Fibroblast of lung (primary cell): ENCODE data around the gene SNPH. TPM values are rescaled to one million over a fixed set of nuclear protein-coding genes. Genes with fewer than 3 reads are reported as not detected.
A peak's percentile ranks its signal among the peaks of the same experiment; 100 is the strongest.

Source experiments
- DNase-seq, 2 donors: peaks; one replicate each; pipeline versions ENCODE4 v3.0.0 to v3.0.0-alpha.2; 2010; ENCODE audit warnings: low read depth in 2 of 2
- H2AFZ ChIP-seq: 2 replicates; pipeline ENCODE4 v1.5.1; 2012; ENCODE audit warnings: low read length, control low read depth, inconsistent platforms
- H3K27ac ChIP-seq: 2 replicates; pipeline ENCODE4 v1.5.1; 2011; ENCODE audit warnings: low read length, control low read depth; ENCODE audit not compliant: insufficient read depth
- H3K27me3 ChIP-seq: 2 replicates; pipeline ENCODE4 v1.5.1; 2011; ENCODE audit warnings: mild to moderate bottlenecking, low read length; ENCODE audit not compliant: control insufficient read depth, insufficient read depth
- H3K36me3 ChIP-seq: 2 replicates; pipeline ENCODE4 v1.5.1; 2011; ENCODE audit warnings: low read length; ENCODE audit not compliant: control insufficient read depth, insufficient read depth
- H3K4me1 ChIP-seq: 2 replicates; pipeline ENCODE4 v1.5.1; 2011; ENCODE audit warnings: low read length; ENCODE audit not compliant: control insufficient read depth, insufficient read depth; ENCODE audit errors: extremely low read depth
- H3K4me2 ChIP-seq: 2 replicates; pipeline ENCODE4 v1.5.1; 2011; ENCODE audit warnings: low read length, control low read depth; ENCODE audit not compliant: insufficient read depth; ENCODE audit errors: extremely low read depth
- H3K4me3 ChIP-seq, 4 experiments: fragments of 200-600 bp in 1 of 4; sonication (generic) in 1 of 4; replicated peaks in 1 of 4; 2 replicates each; pipeline ENCODE4 v1.5.1; 2011 to 2016; ENCODE audit warnings: low read length in 4 of 4, low read depth in 3 of 4, mild to moderate bottlenecking in 3 of 4, control low read depth in 2 of 4, inconsistent platforms in 1 of 4, mixed read lengths in 1 of 4; ENCODE audit not compliant: insufficient read depth in 1 of 4; ENCODE audit errors: control extremely low read depth in 1 of 4
- H3K79me2 ChIP-seq: 2 replicates; pipeline ENCODE4 v1.5.1; 2012; ENCODE audit warnings: mild to moderate bottlenecking, low read length, inconsistent platforms; ENCODE audit not compliant: control insufficient read depth, insufficient read depth
- H3K9ac ChIP-seq: 2 replicates; pipeline ENCODE4 v1.5.1; 2011; ENCODE audit warnings: mild to moderate bottlenecking, low read length, control low read depth; ENCODE audit not compliant: insufficient read depth
- H3K9me3 ChIP-seq: 2 replicates; pipeline ENCODE4 v1.5.1; 2012; ENCODE audit warnings: low read depth, low read length; ENCODE audit not compliant: control insufficient read depth, insufficient read depth
- H4K20me1 ChIP-seq: 2 replicates; pipeline ENCODE4 v1.5.1; 2011; ENCODE audit warnings: low read length; ENCODE audit not compliant: control insufficient read depth, insufficient read depth; ENCODE audit errors: extremely low read depth
- CTCF ChIP-seq, 2 donors: IDR thresholded peaks in 1 of 2; conservative IDR thresholded peaks in 1 of 2; 1 replicate in 1 of 2; 2 replicates in 1 of 2; pipeline ENCODE4 v1.5.1; 2011 to 2012; ENCODE audit warnings: low read length in 2 of 2, control low read depth in 1 of 2, inconsistent platforms in 1 of 2, low read depth in 1 of 2, mild to moderate bottlenecking in 1 of 2
- EZH2 ChIP-seq: IDR thresholded peaks from 2 replicates; pipeline ENCODE4 v1.5.1; 2012; ENCODE audit warnings: low read length, control low read depth, mild to moderate bottlenecking; ENCODE audit errors: missing control alignments
- polyA plus RNA-seq, 2 donors: library from polyadenylated mRNA; depleted of rRNA in 1 of 2; stranded (reverse) in 1 of 2; unstranded in 1 of 2; fragments of >200 nt; gene quantifications; 2 replicates each; pipeline ENCODE4 v1.2.1, GENCODE V29; 2011 to 2012; ENCODE audit warnings: missing spikeins in 1 of 2
- total RNA-seq: library from RNA; depleted of rRNA; stranded (reverse); fragments of >200 nt; gene quantifications from 2 replicates; pipeline ENCODE4 v1.2.1, GENCODE V29; 2014

The SNPH gene
- total and polyA plus RNA-seq, 2 donors (not counting 1 experiment from before 2014, with no cell fraction given): 0.85 to 18.5 TPM

GRCh38 chr20:1353956-1354355, 87.9 kb downstream of the SNPH start:
- no peaks in the 10 kb centered on the region for H3K79me2 ChIP-seq
- peaks cover 4% of the 10 kb centered on the region for H3K4me1 ChIP-seq
- no peak overlapping the region for H3K27ac ChIP-seq
- no peak overlapping the region for H2AFZ ChIP-seq
- H3K27me3 ChIP-seq: no peaks in the 10 kb centered on the region
- H3K4me2 ChIP-seq: no peak overlapping the region
- H3K9ac ChIP-seq: no peak overlapping the region
- TF ChIP-seq EZH2 (no peak), CTCF (conservative IDR thresholded peaks at IDR 0.05 in 1 of 2, IDR thresholded peaks at IDR 0.05 in 1 of 2; ENCODE audit: low read depth in 1 of 2, low read length in 2 of 2) (no peak)
- H3K36me3 ChIP-seq: no peaks in the 10 kb centered on the region
- no peaks in the 10 kb centered on the region for H4K20me1 ChIP-seq
- H3K9me3 ChIP-seq: no peaks in the 10 kb centered on the region
- H3K4me3 ChIP-seq: no peak overlapping the region
- no peak for DNase-seq

- Histone ChIP-seq H3K27me3 (no peaks in the 10 kb centered on the region), H3K4me2 (no peak overlapping the region)
- peak; percentile 56 to 84 for DNase-seq
Observed at GRCh38 chr20:1357921-1358671, 92.0 kb downstream of the SNPH start.

More at GRCh38 chr20:1357921-1358671, 92.0 kb downstream of the SNPH start:
- Histone ChIP-seq H3K4me3 (no peak overlapping the region), H3K9me3 (no peaks in the 10 kb centered on the region), H3K4me1 (peaks cover 4% of the 10 kb centered on the region), H3K27ac (no peak overlapping the region), H4K20me1 (no peaks in the 10 kb centered on the region), H3K79me2 (no peaks in the 10 kb centered on the region), H3K9ac (no peak overlapping the region), H2AFZ (no peak overlapping the region), H3K36me3 (peaks cover 5% of the 10 kb centered on the region)
- no peak for TF ChIP-seq CTCF (conservative IDR thresholded peaks at IDR 0.05 in 1 of 2, IDR thresholded peaks at IDR 0.05 in 1 of 2; ENCODE audit: low read depth in 1 of 2, low read length in 2 of 2)
- no peak for TF ChIP-seq EZH2

Other genes starting within 250 kb of the SNPH start
- gene PSMF1, start 147.7 kb upstream of the SNPH start, total RNA-seq: 16.4 and 26.4 TPM in 2 replicates
- gene PSMF1, start 147.7 kb upstream of the SNPH start, polyA plus RNA-seq: 141 and 169 TPM in 2 replicates
- gene TMEM74B, start 81.3 kb upstream of the SNPH start, total RNA-seq: not detected in 2 replicates
- not detected in 2 replicates for gene TMEM74B, start 81.3 kb upstream of the SNPH start, polyA plus RNA-seq
- gene C20orf202, start 62.8 kb upstream of the SNPH start, total RNA-seq: under 0.01 TPM in 1 of 2 replicates, not detected in the other
- gene C20orf202, start 62.8 kb upstream of the SNPH start, polyA plus RNA-seq: not detected in 2 replicates
- 0.50 TPM in 1 of 2 replicates, not detected in the other for gene RAD21L1, start 40.2 kb upstream of the SNPH start, total RNA-seq
- 0.10 and 0.16 TPM in 2 replicates for gene RAD21L1, start 40.2 kb upstream of the SNPH start, polyA plus RNA-seq
- gene SDCBP2, start 62.8 kb downstream of the SNPH start, total RNA-seq: 1.8 and 2.1 TPM in 2 replicates
- gene SDCBP2, start 62.8 kb downstream of the SNPH start, polyA plus RNA-seq: 0.78 and 1.2 TPM in 2 replicates
- 71.4 and 120 TPM in 2 replicates for gene FKBP1A, start 126.8 kb downstream of the SNPH start, total RNA-seq
- 440 and 556 TPM in 2 replicates for gene FKBP1A, start 126.8 kb downstream of the SNPH start, polyA plus RNA-seq
- gene NSFL1C, start 200.6 kb downstream of the SNPH start, total RNA-seq: 14.4 and 17.8 TPM in 2 replicates
- 24.3 and 32.1 TPM in 2 replicates for gene NSFL1C, start 200.6 kb downstream of the SNPH start, polyA plus RNA-seq
- gene SIRPB2, start 225.1 kb downstream of the SNPH start, total RNA-seq: not detected in 2 replicates
- gene SIRPB2, start 225.1 kb downstream of the SNPH start, polyA plus RNA-seq: not detected in 2 replicates